Inflammatory macrophage treated with lipopolysaccharide for 4 hours (primary cell): ENCODE results near the gene MUC5AC.
"Not testable (repeated sequence)": the region's sequence is repeated elsewhere in the genome, so short reads cannot be mapped to it uniquely, and the experiment has no call there.

ENCODE experiments used
- DNase-seq: peaks from one replicate; pipeline ENCODE4 v3.0.0-alpha.2; 2020

The MUC5AC gene

DNA sequence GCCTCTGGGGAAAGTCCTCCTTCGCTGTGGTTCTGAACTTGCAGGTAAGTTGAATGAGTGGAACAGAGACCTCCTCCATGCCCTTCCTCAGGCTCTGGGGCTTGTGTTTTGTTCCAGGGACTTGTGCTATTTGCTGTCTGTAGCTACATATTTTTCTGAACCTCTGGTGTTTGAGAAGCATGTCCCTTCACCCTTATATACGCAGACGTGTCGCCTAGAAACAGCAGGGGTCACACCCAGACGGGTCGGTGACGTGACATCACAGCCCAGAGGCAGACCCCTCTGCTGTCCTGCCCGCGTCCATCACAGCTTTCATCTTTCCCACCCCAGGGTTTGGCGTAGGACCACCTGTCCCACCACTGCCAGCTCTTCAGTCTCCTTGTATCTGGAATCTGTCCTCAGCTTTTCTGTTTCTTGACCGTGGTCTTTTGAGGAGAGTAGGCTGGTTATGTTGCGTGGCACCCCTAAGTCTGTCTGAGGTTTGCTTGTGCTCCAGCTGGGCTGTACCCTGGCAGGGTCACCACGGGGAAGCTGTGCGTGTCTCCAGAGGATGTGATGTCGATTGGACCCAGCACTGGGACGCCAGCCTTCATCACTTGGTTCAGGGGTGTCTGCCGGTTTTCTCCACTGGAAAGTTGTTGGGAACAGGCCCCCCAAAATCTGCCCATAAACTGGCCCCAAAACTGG lies 51.8 kb downstream of the MUC5AC start:
- DNase-seq, result no peak

DNA sequence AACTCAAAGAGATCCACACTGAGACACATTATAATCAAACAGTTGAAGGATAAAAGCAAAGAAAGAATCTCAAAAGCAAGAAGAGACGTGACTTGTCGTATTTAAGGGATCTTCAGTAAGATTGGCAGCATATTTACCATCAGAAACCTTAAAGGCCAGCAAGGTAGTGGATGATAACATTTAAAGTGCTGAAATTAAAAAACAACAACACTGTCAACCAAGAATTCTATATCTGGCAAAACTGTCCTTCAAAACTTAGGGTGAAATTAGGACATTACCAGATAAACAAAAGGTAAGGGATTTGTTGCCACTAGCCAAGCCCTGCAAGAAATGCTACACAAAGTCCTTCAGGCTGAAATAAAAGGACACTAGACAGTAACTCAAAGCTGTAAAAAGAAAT lies 54.1 kb downstream of the MUC5AC start:
- no peak for DNase-seq

DNA sequence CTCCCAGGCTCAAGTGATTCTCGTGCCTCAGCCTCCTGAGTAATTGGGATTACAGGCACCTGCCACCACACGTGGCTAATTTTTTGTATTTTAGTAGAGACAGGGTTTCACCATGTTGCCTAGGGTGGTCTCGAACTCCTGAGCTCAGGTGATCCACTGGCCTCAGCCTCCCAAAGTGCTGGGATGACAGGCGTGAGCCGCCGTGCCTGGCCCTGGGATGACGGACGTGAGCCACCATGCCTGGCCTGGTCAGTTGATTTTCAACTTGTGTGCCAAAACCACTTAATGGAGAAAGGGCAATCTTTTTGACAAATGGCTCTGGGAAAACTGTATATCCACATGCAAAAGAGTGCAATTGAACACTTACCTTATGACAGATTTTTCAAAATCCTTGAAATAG lies 58.1 kb downstream of the MUC5AC start:
- DNase-seq, result not testable (repeated sequence)

DNA sequence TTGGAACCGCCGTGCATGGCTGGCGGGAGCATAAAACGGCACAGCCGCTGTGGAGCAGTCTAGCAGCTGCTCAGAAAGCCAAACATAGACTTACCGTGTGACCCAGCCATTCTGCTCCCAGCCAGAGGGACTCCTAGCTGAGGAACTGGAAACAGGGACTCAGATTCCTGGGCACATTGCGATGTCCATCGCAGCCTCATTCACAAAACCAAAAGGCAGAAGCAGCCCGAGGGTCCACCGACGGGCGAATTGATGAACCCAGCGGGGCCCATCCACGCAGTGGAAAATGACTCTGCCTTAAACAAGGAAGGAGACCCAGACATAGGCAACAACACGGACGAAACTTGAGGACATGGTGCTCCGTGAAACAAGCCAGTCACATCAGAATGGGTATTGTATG lies 59.4 kb downstream of the MUC5AC start:
- DNase-seq, result no peak

DNA sequence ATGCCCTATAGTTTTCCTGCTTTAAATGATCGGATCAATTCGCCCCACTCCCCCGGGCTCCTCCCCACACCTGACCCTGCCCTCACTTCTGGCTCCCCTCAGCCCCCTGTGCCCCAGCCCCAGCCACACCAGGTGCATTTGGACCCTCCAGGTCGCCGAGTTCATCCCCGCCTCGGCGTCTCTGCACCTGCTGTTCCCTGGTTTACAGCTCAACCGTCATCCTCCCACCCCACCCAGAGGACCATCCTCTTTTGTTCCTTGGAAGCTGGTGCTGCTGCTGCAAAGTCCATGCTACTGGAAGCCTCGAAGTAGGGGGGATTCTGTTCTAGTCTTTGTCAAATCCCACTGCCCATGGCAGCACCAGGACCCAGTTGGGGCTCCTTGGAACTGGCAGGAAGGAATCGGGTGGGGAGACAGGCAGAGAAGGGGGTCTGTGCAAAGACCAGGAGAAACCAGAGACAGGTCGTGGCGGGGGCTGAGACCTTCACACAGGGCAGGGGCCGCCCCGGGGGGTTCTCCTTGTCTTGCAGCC lies 60.6 kb downstream of the MUC5AC start:
- no peak for DNase-seq

DNA sequence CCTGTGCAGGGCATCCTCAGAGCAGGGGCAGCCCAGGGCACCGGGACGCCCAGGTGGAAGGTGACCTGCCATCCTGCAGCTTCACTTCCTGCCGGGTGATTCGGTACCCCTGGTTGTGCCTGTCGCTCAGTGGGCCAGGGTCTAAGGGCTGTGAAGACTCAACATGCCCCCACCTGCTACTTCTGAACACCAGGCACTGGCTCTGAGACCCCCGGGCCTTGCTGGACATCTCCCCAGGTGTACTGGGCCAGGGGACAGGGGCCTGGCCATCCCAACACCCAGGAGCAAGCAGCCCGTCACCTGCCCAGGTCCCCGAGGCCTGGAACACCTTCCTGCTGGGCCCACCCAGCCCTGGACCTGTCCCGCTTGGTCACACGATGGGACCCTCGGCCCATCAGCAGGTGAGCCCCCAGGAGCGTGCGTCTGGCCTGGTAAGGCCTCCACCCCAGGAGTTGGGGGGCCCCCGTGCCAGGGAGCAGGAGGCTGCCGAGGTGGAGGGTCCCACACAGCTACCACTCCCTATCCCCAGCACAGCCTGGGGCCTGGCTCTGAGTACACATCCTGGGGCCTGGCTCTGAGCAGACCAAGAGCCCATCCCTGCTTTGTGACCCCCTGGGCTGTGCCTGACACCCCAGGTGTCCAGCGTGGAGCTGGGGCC lies 61.2 kb downstream of the MUC5AC start:
- DNase-seq, result no peak

DNA sequence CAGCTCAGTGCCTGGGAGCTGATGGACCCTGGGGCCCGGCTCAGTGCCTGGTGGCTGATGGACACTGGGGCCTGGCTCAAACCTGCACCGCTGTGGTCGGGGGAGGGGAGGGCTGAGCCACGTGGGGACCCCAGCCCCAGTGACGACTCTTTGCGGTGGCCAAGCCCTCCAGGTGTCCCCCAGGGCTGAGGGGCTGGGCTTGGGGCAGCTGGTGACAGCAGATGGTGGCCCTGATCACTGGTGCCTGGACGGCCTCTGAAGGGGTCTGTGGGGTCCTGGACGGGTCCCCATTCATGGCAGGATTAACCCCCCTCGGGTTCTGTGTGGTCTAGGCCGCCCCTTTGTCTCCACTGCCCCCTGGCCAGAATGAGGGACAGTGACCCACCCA lies 61.7 kb downstream of the MUC5AC start:
- DNase-seq, result no peak

DNA sequence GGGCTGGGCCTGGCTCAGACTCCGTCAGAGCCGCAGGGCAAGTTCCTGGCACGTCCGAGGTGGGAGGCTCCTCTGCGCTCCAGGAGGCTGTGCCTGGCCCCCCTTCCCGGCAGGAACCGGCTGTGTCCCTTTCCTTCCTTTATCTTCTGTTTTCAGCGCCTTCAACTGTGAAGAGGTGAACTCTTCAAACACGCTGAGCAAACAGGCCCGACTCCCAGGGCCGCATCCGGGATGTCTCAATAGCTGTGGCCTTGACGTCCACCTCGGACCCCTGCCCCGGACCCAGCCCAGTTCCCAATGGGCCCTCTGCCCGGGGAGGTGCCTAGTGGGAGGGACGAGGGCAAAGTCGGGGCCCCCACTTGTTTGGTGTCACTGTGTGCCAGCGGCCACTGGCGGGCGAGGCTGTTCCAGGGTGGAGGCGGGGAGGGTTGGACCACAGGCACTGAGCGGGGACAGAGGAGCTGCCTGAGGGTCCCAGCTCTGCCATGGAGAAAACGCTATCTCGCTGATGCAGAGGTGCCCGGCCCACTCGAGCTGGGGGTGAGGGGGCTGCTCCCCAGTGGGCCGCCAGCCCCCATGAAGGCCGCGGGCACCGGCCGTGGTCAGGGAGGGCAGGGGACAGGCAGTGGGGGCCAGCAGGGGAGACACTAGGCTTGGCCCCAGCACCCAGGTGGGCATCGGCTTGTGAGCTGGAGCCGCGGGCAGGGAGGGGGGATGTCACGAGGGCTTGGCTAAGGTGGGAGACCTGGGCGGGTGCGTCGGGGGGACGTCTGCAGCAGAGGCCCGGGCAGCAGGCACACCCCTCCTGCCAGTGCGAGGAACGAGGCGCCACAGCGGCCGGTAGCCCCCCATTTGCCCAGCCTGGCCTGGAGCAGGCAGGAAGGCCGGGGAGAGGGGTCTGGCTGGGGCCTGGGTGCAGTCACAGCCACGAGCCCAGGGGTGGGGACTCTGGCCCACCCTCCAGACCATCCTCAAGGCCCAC lies 62.4 kb downstream of the MUC5AC start:
- DNase-seq, result no peak

DNA sequence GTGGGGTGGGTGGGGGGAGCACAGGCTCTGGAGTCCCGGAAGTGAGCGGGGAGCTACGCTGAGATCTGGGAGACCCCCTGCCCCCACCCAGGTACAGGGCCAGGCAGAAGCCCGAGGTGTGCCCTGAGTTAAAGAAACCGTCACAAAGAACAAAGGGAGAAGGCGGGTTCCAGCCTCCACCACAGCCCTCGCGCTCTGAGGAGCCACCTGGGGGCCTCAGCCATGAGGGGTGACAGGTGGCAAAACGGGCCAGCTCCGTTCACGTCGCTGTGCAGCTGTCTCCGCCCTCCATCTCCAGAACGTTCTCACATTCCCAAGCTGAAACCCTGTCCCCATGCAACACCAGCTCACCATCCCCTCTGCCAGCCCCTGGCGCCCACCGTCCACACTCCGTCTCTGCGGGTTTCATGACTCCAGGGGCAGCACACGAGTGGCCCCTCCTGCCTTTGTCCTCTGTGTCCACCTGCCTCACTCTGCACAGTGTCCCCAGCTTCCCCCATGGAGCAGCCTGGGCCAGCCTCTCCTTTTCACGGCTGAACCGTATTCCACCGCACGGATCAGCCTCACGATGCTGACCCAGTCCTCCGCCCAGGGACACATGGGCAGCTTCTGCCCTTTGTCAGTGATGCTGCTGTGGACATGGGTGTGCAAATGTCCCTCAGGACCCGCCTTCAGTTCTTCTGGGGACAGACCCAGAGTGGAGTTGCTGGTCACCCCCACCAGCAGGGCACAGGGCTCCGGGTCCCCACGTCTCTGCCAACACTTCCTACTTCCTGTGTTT lies 63.4 kb downstream of the MUC5AC start:
- no peak for DNase-seq

DNA sequence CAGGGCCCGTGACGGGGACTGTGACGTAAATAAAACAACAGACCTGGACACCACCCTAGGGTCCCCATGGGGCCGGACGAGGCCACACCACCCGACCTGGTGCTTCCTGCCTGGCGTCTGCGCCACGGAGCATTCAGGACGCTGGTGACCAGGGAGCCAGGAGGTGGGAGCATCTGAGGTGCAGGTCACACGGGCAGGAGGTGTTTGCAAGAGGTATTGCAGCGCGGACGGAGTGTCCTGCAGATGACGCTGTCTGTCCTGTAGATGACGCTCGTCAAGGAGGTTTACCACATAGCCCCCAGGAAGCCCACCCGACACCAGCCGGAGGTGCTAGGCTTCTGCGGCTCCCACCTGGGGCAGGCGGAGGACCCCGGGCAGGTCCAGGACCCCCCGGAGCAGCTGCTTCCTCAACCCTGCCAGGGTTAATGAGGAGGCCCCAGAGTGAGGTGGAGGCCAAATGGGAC lies 64.1 kb downstream of the MUC5AC start:
- no peak for DNase-seq

DNA sequence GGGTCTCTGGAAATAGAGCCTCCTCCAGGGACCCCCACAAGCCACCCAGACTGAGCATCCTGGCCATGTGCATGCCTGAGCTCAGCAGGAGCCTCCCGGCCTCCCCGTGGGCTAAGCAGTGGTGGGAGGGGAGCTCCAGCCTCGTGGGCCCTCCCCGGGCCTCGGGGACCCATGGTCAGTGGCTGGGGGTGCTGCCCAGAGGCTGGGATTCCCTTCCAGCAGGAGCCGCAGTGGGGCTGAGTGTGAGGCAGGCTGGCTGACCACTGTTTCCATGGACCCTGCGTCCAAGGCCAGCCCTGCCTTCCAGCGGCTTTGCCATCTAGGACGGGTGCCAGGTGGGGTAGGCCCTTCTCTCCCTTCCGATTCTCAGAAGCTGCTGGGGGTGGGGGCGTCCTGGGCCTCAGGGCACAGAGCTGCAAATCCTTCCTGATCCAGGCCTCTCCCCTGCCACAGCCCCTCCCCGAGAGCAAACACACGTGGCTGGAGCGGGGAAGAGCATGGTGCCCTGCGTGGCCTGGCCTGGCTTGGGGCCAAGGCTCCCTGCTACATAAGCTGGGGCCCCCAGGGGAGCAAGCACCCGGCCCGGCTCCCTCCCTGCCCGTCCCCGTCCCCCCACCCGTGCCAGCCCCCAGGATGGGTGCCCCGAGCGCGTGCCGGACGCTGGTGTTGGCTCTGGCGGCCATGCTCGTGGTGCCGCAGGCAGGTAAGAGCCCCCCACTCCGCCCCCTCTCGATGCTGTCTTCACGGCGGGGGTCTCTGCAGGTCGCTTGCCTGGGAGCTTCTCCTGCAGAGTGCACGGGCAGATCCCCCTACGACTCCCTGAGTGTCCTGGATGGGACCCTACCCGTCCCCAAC lies 65.0 kb downstream of the MUC5AC start, which contains the start of gene MUC5B:
MUC5B (plus strand) TSS at position 576 of the 855 bp plus-strand sequence; CDS start at position 634, 58 bp downstream.
- no peak for DNase-seq

DNA sequence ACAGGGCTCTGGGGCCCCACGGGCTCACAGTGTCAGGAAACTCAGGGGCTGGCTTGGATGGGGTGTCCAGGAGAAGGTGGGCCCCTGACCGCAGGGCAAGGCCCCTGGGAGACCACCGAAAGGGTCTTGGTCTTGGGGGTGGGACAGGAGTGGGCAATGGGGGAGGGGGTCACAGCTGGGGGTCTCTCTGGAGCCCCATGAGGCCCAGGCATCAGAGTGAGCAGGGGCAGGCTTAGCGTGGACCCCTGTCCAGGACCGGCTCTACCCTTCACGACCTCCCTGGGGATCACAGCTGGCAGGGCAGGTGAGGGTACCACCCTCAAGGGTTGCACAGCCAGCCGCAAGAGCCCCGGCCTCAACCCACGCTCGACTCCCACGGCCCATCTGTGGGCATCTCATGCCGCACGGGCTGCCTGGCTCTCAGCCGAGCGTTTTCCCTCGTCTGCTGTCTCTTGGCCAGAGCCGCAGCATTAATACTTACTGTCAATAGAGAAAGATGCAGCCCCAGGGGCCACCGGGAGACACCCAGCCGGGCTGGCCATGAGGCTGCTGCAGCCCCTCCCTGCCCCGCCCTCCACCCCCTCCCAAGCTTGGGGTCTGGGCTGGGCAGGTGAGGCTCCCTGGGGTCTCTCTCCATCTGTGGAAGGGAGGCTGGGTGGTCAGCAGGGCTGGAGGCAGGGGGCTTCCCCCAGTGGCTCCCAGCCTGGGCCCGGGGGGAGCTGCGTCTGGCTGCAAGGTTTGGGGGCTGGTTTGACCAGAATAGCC lies 65.8 kb downstream of the MUC5AC start:
- no peak for DNase-seq

DNA sequence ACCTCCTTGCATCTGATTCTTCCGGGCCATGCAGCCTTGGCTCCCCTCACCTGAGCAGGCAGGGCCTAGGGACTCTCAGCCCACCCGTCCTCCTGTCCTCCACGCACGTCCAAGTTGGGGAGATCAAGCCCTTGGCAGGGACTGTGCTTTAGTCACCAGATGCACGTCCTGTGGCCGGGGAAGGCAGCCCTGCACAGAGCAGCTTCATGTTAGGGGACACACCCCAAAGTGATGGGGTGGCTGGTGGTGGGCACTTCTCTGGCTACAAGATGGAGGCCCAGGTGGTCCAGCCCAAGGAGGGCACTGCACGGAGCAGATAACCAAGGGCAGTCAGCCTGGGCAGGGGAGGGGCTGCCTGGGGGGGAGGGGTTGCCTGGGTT lies 66.3 kb downstream of the MUC5AC start:
- no peak for DNase-seq

DNA sequence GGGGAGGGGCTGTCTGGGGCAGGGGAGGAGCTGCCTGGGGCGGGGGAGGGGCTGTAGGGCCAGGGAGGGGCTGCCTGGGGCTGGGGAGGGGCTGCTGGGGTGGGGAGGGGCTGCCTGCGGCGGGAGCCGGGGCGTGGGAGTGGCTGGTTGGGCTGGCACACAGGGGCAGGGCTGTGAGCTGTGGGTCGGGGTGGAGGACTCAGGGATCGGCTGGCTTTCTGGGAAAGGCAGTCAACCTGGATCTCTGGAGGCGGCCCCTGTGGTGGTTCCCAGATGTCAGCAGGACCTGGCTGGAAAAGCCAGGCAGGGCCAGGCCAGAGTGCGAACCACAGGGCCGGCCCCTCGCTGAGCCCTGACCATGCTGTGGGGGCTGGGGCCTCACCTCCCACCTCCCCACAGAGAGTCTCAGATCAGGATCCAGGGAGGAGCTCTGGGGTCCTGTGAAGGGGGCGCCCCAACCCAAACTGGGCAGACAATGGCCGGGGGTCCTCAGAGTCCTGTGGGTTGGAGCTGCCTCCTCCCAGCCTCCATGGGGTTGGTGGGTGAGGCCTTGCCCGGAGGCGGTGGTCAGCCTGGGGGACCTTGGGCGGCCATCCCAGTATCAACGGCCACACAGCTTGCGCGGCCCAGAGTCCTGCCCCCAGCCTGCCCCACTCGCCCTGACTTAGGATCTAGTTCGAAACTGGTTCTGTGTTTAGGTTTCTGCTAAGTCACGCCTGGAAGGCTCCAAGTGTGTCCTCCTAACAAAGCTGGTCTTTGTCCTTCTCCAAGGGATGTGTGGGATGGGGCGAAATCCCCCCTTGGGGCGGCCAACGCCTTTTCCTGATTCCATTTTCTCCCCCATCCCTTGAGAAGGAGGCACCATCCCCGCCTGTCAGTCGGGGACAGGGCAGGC lies 67.0 kb downstream of the MUC5AC start:
- DNase-seq, result no peak

DNA sequence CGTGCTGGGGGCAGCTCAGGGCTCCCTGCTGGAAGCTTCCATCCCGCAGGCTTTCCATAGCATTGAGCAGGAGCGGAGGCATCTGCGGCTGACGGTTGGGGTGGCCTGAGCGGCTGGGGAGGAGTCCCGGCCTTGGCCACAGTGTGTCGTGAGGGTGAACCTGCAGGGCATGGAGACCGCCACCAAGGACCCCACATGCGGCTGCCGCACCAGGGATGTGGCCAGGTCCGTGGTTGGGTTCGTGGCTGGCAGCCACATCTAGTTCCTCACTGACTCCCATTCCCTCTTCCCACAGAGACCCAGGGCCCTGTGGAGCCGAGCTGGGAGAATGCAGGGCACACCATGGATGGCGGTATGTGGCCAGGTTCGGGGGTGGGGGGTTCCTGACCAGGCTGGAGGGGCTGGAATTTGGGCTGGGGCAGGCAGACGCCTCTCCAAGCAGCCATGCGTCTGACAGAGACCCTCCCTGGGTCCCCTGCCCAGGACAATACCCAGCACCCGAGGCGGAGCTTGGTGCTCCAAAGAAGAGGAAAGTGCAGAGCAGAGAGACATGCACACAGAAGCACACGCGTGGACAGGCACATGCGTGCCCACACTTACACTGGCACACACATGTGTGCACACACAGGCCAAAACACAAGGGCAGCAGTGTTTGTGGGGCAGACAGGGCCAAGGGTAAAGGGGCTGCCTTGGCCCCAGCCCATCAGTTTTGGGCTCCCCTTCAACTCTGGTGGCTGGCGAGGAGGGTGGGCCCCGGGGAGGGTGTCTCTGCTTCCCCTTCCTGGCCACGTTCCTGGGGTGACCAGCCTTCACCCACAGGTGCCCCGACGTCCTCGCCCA lies 67.9 kb downstream of the MUC5AC start:
- no peak for DNase-seq

DNA sequence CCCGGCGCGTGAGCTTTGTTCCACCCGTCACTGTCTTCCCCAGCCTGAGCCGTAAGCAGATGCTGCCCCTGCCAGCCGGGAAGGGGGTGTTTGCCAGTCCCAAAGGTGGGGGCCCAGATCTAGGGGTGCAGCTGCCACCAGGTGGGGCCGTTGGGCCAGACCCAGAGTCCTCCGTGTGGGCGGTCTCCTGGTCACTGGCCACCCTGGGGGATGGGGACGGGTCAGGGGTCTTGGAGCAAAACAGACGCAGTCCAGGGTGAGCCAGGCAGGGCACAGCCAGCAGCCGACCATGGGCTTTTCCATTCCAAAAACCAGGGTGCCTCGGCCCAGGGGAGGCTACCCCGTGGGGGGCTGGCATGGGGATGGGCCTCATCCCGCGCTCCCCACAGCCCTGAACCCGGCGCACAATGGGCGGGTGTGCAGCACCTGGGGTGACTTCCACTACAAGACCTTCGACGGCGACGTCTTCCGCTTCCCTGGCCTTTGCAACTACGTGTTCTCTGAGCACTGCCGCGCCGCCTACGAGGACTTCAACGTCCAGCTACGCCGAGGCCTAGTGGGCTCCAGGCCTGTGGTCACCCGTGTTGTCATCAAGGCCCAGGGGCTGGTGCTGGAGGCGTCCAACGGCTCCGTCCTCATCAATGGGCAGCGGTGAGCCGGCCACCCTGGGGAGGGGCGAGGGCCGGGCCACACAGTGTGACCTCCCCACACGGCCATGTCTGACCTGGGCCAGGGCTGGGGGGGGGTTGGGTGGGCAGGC lies 68.7 kb downstream of the MUC5AC start:
- DNase-seq, result no peak

DNA sequence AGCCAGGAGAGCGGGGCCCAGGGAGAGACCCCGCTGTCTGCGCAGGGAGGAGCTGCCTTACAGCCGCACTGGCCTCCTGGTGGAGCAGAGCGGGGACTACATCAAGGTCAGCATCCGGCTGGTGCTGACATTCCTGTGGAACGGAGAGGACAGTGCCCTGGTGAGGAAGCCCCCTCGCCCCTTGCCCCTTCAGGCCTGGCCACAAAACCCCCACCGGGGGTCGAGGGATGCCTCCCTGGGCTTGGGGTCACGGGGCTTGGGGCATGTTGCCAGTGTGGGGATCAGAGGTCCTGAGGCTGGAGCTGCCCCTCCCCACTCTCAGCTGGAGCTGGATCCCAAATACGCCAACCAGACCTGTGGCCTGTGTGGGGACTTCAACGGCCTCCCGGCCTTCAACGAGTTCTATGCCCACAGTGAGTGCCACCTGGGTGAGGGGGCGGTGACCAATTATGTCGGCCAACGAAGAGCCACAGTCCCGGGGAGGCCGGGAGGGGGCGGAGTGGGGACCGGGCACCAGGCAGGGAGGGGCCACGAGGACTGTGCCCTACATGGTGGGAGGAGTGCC lies 69.3 kb downstream of the MUC5AC start:
- no peak for DNase-seq
